Measurements from ENCODE around the gene VAV1.

VAV1 gene

GRCh38 chr19:6888967-6889366 lies 116.5 kb downstream of the VAV1 start:
- H3K4me1 ChIP-seq (ENCODE audit: control insufficient read depth in 1 of 2, insufficient read depth in 2 of 2, low read length in 2 of 2), result no peaks in the 10 kb centered on the region
- peaks cover 6 to 11% of the 10 kb centered on the region in 2 donors for H3K9me3 ChIP-seq (ENCODE audit: control insufficient read depth in 1 of 2, low read length in 2 of 2)
- no peaks in the 10 kb centered on the region for H3K27me3 ChIP-seq (ENCODE audit: low read depth, low read length)
- no peaks in the 10 kb centered on the region for H3K36me3 ChIP-seq (ENCODE audit: control insufficient read depth in 1 of 2, insufficient read depth in 2 of 2, low read length in 2 of 2)
- no peak overlapping the region for H3K4me3 ChIP-seq (ENCODE audit: low read depth in 1 of 2, low read length in 2 of 2)
- no peak overlapping the region for H3K27ac ChIP-seq (ENCODE audit: low read length)

- H3K4me1 ChIP-seq (ENCODE audit: control insufficient read depth in 1 of 2, insufficient read depth in 2 of 2, low read length in 2 of 2), result no peaks in the 10 kb centered on the region
- no peaks in the 10 kb centered on the region for H3K36me3 ChIP-seq (ENCODE audit: control insufficient read depth in 1 of 2, insufficient read depth in 2 of 2, low read length in 2 of 2)
- no peak overlapping the region for H3K27ac ChIP-seq (ENCODE audit: low read length)
- no peaks in the 10 kb centered on the region for H3K27me3 ChIP-seq (ENCODE audit: low read depth, low read length)
- peaks cover 11 to 21% of the 10 kb centered on the region in 2 donors for H3K9me3 ChIP-seq (ENCODE audit: control insufficient read depth in 1 of 2, low read length in 2 of 2)
- H3K4me3 ChIP-seq (ENCODE audit: low read depth in 1 of 2, low read length in 2 of 2), result no peak overlapping the region
Observed at GRCh38 chr19:6890401-6890913, 117.9 kb downstream of the VAV1 start.

GRCh38 chr19:6890938-6891337 lies 118.4 kb downstream of the VAV1 start:
- no peak overlapping the region for H3K27ac ChIP-seq (ENCODE audit: low read length)
- no peaks in the 10 kb centered on the region for H3K27me3 ChIP-seq (ENCODE audit: low read depth, low read length)
- H3K4me1 ChIP-seq (ENCODE audit: control insufficient read depth in 1 of 2, insufficient read depth in 2 of 2, low read length in 2 of 2), result no peaks in the 10 kb centered on the region

GRCh38 chr19:6891761-6892385 lies 119.4 kb downstream of the VAV1 start:
- Histone ChIP-seq H3K4me3 (ENCODE audit: low read depth in 1 of 2, low read length in 2 of 2) (no peak overlapping the region), H3K36me3 (ENCODE audit: control insufficient read depth in 1 of 2, insufficient read depth in 2 of 2, low read length in 2 of 2) (no peaks in the 10 kb centered on the region), H3K27me3 (ENCODE audit: low read depth, low read length) (no peaks in the 10 kb centered on the region), H3K9me3 (ENCODE audit: control insufficient read depth in 1 of 2, low read length in 2 of 2) (peaks cover 13 to 25% of the 10 kb centered on the region in 2 donors), H3K27ac (ENCODE audit: low read length) (no peak overlapping the region), H3K4me1 (ENCODE audit: control insufficient read depth in 1 of 2, insufficient read depth in 2 of 2, low read length in 2 of 2) (no peaks in the 10 kb centered on the region)

More at GRCh38 chr19:6890938-6891337, 118.4 kb downstream of the VAV1 start:
- H3K4me3 ChIP-seq (ENCODE audit: low read depth in 1 of 2, low read length in 2 of 2), result no peak overlapping the region
- H3K9me3 ChIP-seq (ENCODE audit: control insufficient read depth in 1 of 2, low read length in 2 of 2), result peaks cover 13 to 25% of the 10 kb centered on the region in 2 donors
- no peaks in the 10 kb centered on the region for H3K36me3 ChIP-seq (ENCODE audit: control insufficient read depth in 1 of 2, insufficient read depth in 2 of 2, low read length in 2 of 2)

- Histone ChIP-seq H3K9me3 (ENCODE audit: control insufficient read depth in 1 of 2, low read length in 2 of 2) (peaks cover 7 to 22% of the 10 kb centered on the region in 2 donors), H3K4me1 (ENCODE audit: control insufficient read depth in 1 of 2, insufficient read depth in 2 of 2, low read length in 2 of 2) (no peaks in the 10 kb centered on the region), H3K27ac (ENCODE audit: low read length) (no peak overlapping the region), H3K27me3 (ENCODE audit: low read depth, low read length) (no peaks in the 10 kb centered on the region), H3K36me3 (ENCODE audit: control insufficient read depth in 1 of 2, insufficient read depth in 2 of 2, low read length in 2 of 2) (no peaks in the 10 kb centered on the region), H3K4me3 (ENCODE audit: low read depth in 1 of 2, low read length in 2 of 2) (no peak overlapping the region)
Observed at GRCh38 chr19:6894313-6894712, 121.8 kb downstream of the VAV1 start.

- no peak overlapping the region for H3K4me3 ChIP-seq (ENCODE audit: low read depth in 1 of 2, low read length in 2 of 2)
- H3K27ac ChIP-seq (ENCODE audit: low read length), result no peak overlapping the region
- H3K9me3 ChIP-seq (ENCODE audit: control insufficient read depth in 1 of 2, low read length in 2 of 2), result peaks cover 15 to 29% of the 10 kb centered on the region in 2 donors
- H3K36me3 ChIP-seq (ENCODE audit: control insufficient read depth in 1 of 2, insufficient read depth in 2 of 2, low read length in 2 of 2), result no peaks in the 10 kb centered on the region
- no peaks in the 10 kb centered on the region for H3K27me3 ChIP-seq (ENCODE audit: low read depth, low read length)
- no peaks in the 10 kb centered on the region for H3K4me1 ChIP-seq (ENCODE audit: control insufficient read depth in 1 of 2, insufficient read depth in 2 of 2, low read length in 2 of 2)
Observed at GRCh38 chr19:6903446-6903845, 130.9 kb downstream of the VAV1 start.

- peaks cover 4 to 17% of the 10 kb centered on the region in 2 donors for H3K9me3 ChIP-seq (ENCODE audit: control insufficient read depth in 1 of 2, low read length in 2 of 2)
- no peaks in the 10 kb centered on the region for H3K27me3 ChIP-seq (ENCODE audit: low read depth, low read length)
- no peak overlapping the region for H3K27ac ChIP-seq (ENCODE audit: low read length)
- H3K4me3 ChIP-seq (ENCODE audit: low read depth in 1 of 2, low read length in 2 of 2), result peak overlapping the region in 1 of 2 donors; percentile 49
- H3K4me1 ChIP-seq (ENCODE audit: control insufficient read depth in 1 of 2, insufficient read depth in 2 of 2, low read length in 2 of 2), result no peaks in the 10 kb centered on the region
- no peaks in the 10 kb centered on the region for H3K36me3 ChIP-seq (ENCODE audit: control insufficient read depth in 1 of 2, insufficient read depth in 2 of 2, low read length in 2 of 2)
Observed at GRCh38 chr19:6906559-6907060, 134.1 kb downstream of the VAV1 start.
